Fibroblast of lung (primary cell): Measurements from ENCODE around the gene NRAP.

Experiments used
- EZH2 ChIP-seq: IDR thresholded peaks from 2 replicates; pipeline ENCODE4 v1.5.1; 2012; ENCODE audit warnings: low read length, control low read depth, mild to moderate bottlenecking; ENCODE audit errors: missing control alignments
- TF ChIP-seq, protein P1 (sequence below), 2 donors: IDR thresholded peaks in 1 of 2; conservative IDR thresholded peaks in 1 of 2; 1 replicate in 1 of 2; 2 replicates in 1 of 2; pipeline ENCODE4 v1.5.1; 2011 to 2012; ENCODE audit warnings: low read length in 2 of 2, control low read depth in 1 of 2, inconsistent platforms in 1 of 2, low read depth in 1 of 2, mild to moderate bottlenecking in 1 of 2

GRCh38 chr10:113665806-113666354 lies 2.0 kb upstream of the NRAP start:
- TF ChIP-seq, protein P1, sequence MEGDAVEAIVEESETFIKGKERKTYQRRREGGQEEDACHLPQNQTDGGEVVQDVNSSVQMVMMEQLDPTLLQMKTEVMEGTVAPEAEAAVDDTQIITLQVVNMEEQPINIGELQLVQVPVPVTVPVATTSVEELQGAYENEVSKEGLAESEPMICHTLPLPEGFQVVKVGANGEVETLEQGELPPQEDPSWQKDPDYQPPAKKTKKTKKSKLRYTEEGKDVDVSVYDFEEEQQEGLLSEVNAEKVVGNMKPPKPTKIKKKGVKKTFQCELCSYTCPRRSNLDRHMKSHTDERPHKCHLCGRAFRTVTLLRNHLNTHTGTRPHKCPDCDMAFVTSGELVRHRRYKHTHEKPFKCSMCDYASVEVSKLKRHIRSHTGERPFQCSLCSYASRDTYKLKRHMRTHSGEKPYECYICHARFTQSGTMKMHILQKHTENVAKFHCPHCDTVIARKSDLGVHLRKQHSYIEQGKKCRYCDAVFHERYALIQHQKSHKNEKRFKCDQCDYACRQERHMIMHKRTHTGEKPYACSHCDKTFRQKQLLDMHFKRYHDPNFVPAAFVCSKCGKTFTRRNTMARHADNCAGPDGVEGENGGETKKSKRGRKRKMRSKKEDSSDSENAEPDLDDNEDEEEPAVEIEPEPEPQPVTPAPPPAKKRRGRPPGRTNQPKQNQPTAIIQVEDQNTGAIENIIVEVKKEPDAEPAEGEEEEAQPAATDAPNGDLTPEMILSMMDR (conservative IDR thresholded peaks at IDR 0.05 in 1 of 2, IDR thresholded peaks at IDR 0.05 in 1 of 2; ENCODE audit: low read depth in 1 of 2, low read length in 2 of 2) = no peak
- no peak for TF ChIP-seq EZH2
